AG09319 (cell line): ENCODE data around the gene MSI2.

Source experiments
- DNase-seq: peaks from one replicate; pipeline ENCODE4 v3.0.0-alpha.2; 2010; ENCODE audit warnings: low read depth; ENCODE audit errors: extremely low read depth
- CTCF ChIP-seq: IDR thresholded peaks from 2 replicates; pipeline ENCODE4 v1.5.1; 2011; ENCODE audit warnings: low read depth, mild to moderate bottlenecking, inconsistent platforms, low read length, moderate library complexity

Gene MSI2

GRCh38 chr17:57470906-57471305 lies 214.6 kb downstream of the MSI2 start:
- no peak for DNase-seq
- no peak for TF ChIP-seq CTCF

DNA sequence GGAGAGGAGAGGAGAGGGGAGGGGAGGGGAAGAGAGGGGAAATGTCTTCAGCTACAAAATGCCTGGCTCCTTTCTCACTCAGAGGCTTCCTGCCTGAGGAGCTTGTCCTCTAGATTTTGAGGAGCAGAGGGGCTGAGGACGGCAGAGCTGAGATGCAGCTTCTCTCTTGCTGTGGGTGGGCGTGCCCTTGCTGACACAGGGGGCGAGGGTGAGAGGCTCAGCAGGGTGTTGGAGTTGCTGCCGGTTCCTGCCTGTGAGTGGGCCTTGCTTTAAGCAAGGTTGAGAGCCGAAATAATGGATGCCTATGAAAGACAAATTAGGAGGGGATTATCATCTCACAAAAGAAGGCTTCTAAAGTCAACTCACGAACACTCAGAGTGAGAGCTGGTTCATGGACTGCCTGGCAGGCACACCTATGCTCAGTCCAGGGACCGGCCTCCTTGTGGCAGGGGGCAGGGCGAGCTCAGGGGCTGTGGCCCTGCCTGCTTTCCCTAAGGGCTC lies 215.6 kb downstream of the MSI2 start:
- TF ChIP-seq CTCF, result no peak
- DNase-seq, result no peak

DNA sequence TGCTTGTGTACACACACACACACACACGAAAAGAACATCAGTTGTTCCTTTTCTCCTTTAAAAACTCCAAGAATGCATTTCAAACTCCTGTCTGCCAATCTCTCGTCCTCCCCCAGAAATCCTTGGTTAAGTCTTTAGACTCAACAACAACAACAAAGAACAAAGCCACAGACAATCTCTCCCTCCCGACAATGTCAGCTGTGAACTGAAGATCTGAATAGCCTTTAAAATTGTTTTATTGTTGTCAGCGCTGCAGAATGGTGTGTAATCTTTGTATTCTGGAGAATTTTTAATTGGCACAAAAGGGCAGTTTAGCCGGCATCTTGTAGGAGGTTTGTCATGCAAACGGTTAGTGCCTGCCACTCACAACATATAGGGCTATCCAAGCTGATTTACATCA lies 219.5 kb downstream of the MSI2 start:
- TF ChIP-seq CTCF, result no peak
- DNase-seq, result no peak

DNA sequence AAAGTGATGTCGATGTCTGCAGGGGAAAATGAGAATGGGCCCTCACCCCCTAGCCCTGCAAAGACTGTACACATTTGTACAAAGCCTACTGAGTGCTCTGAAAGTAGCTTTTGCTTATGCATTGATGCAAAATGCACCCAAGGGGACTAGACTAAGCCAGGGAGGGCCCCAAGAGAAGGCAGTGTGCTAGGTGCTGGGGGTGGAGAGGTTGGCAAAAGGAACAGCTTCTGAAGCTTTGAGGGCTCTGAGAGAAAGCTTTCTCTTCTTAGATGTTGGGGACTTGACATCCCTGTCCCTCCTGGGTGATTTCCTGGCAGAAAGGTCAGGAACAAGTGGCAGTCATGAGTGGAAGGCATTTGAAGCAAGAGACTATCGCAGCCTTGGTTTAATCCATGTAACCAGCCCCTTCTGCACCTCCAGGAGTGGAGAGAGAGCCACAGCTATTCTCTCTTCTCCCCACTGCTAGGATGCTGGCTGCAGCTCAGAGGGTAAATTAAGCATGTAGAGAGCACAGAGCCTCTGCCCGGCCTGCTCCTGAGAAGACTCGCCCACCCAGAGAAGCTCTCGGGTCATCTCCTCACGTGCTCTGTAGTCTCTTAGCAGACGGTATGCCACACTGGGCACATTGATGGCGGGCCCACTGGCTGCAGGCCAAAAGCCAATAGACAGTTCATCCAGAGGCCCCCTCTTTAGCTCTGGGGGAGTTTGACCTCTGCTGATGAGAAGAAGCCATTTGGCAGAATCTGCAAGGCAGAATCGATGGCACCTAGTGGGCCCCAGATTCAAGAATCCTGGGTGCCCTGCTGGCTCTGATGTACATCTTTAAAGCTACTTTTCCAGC lies 221.4 kb downstream of the MSI2 start:
- no peak for TF ChIP-seq CTCF
- no peak for DNase-seq

- TF ChIP-seq CTCF, result no peak
- DNase-seq, result no peak
These were observed 222.3 kb downstream of the MSI2 start for GRCh38 chr17:57478478-57479250.

GRCh38 chr17:57480438-57481196 lies 224.3 kb downstream of the MSI2 start:
- TF ChIP-seq CTCF, result no peak
- no peak for DNase-seq
